ENCODE results near the gene COL13A1.

Gene COL13A1

GRCh38 chr10:69801434-69802315 is at the start of gene COL13A1:
COL13A1 (plus strand) TSS chr10:69801906; CDS start chr10:69802424, 518 bp downstream.
- in situ Hi-C loops (cut with HindIII; ENCODE audit: low sequenced_read_pairs): no loop called here

DNA sequence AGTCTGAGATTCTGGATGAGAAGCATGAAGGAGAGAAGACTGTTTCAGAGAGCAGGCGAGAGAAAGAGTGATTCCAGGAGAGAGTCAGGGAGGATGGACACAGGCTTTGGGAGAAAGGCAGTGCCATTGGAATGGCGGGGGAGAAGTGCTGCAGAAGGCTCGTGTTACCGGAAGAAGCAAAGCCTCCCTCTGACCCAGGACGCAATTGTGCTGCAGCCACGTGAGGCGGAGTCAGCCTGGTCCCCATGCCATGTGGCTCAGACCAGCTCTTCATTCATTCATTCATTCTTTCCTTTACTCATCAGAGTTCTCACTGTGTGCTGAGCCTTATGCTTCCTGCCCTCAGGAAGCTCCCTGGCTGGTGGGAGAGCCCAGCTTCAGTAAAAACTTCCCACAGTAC is 49.2 kb upstream of the COL13A1 start:
- in situ Hi-C loops (cut with HindIII; ENCODE audit: low sequenced_read_pairs): no loop called here

GRCh38 chr10:69756279-69756678 is 45.4 kb upstream of the COL13A1 start:
- in situ Hi-C loops (cut with HindIII; ENCODE audit: low sequenced_read_pairs): no loop called here

DNA sequence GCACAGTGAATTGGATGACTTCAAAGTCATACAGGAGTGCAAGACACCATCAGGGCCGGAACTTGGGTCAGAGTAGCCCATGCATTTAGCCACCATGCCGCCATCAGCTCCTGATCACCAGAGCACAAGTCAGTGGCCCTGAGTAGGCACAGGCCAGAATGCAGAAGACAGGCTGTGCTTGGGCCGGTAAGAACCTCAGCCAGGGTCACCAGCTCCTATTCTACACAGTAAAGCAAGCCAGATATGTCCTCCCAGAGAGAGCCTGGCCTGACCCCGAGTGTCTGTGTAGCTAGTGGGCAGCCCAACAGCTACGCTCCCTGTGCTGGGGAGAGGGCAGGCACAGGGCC is 44.5 kb upstream of the COL13A1 start:
- in situ Hi-C loops (cut with HindIII; ENCODE audit: low sequenced_read_pairs): no loop called here

DNA sequence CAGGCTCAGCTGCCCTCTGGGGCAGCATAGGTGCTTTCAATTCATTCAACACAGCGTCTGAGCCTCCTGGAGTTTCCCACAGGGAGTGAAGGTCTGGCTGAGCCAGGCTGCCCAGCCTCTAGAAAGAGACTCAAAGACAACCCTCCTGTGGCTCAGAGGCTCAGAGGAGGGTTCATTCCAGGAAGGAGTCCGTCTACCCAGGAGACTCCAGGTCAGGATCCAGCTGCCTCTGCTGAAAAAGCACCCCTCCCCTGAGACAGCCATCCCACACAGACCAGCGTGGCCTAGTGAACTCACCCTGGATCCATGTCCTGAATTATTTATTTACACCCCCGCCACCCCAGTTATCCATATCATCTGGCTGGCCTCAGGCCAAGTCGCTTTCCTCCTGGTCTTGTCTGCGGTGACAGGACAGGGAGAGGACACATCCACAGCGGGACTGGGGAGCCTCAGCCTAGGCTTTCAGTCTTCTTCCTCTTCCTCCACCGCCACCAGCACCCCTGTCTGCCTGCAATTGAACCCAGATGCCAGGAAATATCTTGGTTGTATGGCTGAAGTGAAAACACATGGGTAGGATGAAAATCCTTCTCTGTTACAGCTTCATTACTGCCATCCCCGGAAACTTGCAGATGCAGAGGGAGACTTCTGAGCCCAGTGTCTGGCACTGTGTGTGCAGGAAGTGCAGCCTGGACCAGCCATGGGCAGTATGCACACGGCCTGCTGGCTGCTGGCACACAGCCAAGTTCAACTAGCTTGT is 44.0 kb upstream of the COL13A1 start:
- in situ Hi-C loops (cut with HindIII; ENCODE audit: low sequenced_read_pairs): no loop called here

GRCh38 chr10:69758310-69758728 is 43.4 kb upstream of the COL13A1 start:
- in situ Hi-C loops (cut with HindIII; ENCODE audit: low sequenced_read_pairs): no loop called here

- in situ Hi-C loops (cut with HindIII; ENCODE audit: low sequenced_read_pairs): no loop called here
Measured at GRCh38 chr10:69759641-69760040, 42.1 kb upstream of the COL13A1 start.

GRCh38 chr10:69760072-69760471 is 41.6 kb upstream of the COL13A1 start:
- in situ Hi-C loops (cut with HindIII; ENCODE audit: low sequenced_read_pairs): no loop called here

GRCh38 chr10:69761320-69761719 is 40.4 kb upstream of the COL13A1 start:
- in situ Hi-C loops (cut with HindIII; ENCODE audit: low sequenced_read_pairs): no loop called here

GRCh38 chr10:69766161-69766910 is 35.4 kb upstream of the COL13A1 start:
- in situ Hi-C loops (cut with HindIII; ENCODE audit: low sequenced_read_pairs): no loop called here

- in situ Hi-C loops (cut with HindIII; ENCODE audit: low sequenced_read_pairs): no loop called here
Measured at GRCh38 chr10:69767793-69768192, 33.9 kb upstream of the COL13A1 start.

GRCh38 chr10:69768386-69768785 is 33.3 kb upstream of the COL13A1 start:
- in situ Hi-C loops (cut with HindIII; ENCODE audit: low sequenced_read_pairs): no loop called here

DNA sequence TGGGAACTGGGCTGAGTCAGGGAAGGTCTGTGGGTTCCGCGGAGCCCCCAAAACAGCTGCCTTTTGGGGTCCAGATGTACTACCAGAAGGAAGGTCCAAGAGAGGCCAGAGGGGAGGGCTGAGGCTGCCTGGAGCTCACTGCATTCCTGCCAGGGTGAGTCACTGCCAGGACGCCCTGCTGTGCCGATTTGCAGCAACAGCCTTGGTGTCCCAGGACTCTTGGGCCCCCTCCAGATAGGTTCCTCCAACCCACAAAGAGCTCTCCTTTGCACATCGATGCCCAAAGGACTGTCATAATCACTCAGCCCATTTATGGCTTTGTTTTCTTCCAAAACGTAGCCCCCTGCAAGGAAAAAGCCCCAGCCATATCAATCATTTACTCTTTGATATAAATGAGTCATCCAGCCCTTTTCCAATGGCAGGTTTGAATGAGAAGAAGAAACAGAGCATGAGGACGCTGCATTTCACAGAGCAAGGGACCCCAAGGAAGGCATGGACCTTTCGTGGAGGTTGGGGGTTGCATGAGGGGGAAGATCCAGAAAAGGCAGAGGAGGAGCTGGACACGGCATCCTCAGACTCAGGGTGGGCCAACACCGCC is 32.2 kb upstream of the COL13A1 start:
- in situ Hi-C loops (cut with HindIII; ENCODE audit: low sequenced_read_pairs): no loop called here

DNA sequence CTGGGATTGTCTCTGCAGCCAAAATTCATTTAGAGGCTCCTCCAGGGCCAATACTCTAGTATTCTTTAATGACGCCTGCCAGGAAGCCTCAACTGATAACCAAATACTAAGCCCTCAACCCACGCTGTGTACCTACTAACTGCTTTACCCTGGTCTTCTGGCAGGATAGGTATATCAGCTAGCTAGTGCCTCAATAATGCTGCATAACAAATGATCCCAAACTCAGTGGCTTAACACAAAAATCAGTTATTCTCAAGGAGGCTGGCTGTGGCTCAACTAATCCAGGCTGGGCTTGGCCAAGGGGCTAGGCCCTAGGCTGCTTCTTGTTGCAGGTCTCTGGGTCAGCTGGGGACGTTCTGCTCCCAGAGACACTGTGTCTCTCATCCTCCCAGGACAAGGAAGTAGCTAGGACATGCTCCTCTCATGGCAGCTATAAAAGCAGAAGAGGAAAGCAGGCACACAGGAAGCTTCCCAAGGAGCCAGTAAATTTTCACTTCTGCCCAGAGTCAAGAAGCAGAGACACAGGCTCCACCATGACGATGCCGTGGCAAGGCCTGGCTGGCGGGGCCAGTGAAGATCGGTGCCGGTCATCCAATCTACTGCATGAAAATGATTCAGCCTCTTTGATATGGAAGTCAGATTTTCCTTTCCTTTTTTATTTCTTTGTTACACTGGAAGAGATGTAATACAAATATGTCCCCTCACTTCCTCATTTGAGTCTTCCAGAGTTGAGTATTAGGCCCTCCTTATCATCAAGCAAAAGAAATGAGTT is 28.6 kb upstream of the COL13A1 start:
- in situ Hi-C loops (cut with HindIII; ENCODE audit: low sequenced_read_pairs): loop anchor here (10.0 kb wide), 1 partner anchor 142 kb away; no protein-coding TSS in a partner anchor

DNA sequence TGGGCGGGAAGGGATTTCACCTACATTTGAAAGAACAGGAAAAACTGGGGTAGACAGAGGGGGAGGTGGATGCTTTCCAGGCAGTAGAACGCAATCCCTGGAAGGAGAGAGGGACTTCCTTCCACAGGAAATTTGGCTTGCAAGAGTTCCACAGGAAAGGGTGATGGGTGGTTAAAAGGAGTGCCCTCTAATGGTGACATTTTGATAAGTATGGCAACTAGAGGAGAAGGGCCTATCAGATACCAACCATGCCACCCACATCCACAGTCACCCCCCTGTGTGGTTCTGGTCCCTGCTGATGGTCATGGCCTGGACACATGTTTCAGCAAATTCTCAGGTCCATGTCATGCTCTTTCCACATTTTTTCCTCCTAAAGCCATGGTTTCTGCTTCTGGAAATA is 27.1 kb upstream of the COL13A1 start:
- in situ Hi-C loops (cut with HindIII; ENCODE audit: low sequenced_read_pairs): loop anchor here (10.0 kb wide), 1 partner anchor 140 kb away; no protein-coding TSS in a partner anchor

GRCh38 chr10:69780077-69780476 is 21.6 kb upstream of the COL13A1 start:
- in situ Hi-C loops (cut with HindIII; ENCODE audit: low sequenced_read_pairs): no loop called here

DNA sequence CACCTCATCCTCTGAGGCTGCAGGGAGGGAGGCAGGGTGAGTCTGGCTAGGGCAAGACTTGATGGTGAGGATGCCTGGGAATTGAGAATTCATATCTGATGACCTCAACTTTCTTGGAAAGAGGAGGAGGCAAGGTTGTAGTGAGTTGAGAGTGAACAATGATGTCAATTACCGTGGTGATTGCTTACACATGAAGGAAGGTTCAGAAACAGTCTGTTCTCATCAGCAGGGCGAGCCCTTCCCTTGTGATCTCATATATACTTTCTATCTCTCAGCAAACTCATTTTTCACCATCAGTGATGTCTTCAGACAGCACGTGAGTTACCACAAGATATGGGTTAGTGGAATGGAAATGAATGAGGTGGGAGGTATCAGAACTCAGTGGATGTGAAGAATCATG is 20.1 kb upstream of the COL13A1 start:
- in situ Hi-C loops (cut with HindIII; ENCODE audit: low sequenced_read_pairs): no loop called here

DNA sequence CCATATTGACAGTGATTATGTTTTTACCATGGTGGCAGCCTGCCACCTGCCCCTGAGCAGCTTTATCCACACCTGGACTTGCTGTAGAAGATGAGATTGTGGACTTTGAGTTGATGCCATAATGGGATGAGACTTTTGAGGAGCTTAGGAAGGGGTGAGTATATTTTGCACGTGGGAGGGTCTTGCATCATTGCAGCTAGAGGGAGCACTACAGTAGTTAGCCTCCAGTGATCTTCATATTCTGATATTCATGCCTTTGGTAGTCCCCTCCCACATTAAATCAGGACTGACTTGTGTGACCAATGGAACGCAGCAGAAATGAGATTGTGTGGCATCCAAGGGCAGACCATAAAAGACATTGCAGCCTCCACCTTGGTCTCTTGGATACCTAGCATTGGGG is 18.2 kb upstream of the COL13A1 start:
- in situ Hi-C loops (cut with HindIII; ENCODE audit: low sequenced_read_pairs): no loop called here

- in situ Hi-C loops (cut with HindIII; ENCODE audit: low sequenced_read_pairs): no loop called here
Measured at GRCh38 chr10:69786791-69787190, 14.9 kb upstream of the COL13A1 start.

DNA sequence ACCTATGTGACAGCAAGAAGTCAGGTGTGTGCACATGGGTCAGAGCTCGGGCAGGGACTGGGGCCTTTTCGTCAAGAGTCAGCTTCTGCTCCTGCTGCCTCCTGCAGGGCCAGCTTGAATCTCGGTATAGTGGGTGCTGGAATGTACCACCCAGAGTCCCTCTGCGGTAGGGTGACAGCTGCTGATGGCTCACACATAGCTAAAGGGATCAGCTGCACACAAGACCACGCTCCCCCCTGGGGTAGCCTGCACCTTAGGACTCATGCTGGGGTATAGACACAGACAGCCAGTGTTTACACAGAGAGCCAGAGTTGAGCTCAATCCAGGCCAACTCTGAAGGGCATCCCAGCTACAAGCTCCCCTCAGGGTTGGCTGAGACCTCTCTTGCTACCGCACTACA is 14.0 kb upstream of the COL13A1 start:
- in situ Hi-C loops (cut with HindIII; ENCODE audit: low sequenced_read_pairs): no loop called here

Data from DLD1 (cell line).